ENCODE results near the gene MYBPHL. TPM values are rescaled to one million over a fixed set of nuclear protein-coding genes. Genes with fewer than 3 reads are reported as not detected.
A peak's percentile ranks its signal among the peaks of the same experiment; 100 is the strongest.

Gene MYBPHL
- total RNA-seq, 4 donors from 2014 or later: 3.1 TPM; not detected in 3

- intact Hi-C loops (cut with DNase I; ENCODE audit: low total_unique reads) (no loop called here), in situ Hi-C loops (cut with MboI; ENCODE audit: low sequenced_read_pairs in 4 of 4) (no loop called here)
- Histone ChIP-seq H3K36me3 (no peaks in the 10 kb centered on the region), H3K4me1 (peaks cover 25 to 26% of the 10 kb centered on the region in 2 donors), H3K4me3 (no peak overlapping the region), H3K27ac (no peak overlapping the region), H3K27me3 (no peaks in the 10 kb centered on the region), H3K9me3 (no peaks in the 10 kb centered on the region)
- no peak for ATAC-seq
- TF ChIP-seq CTCF (IDR thresholded peaks at IDR 0.05 in 4 of 5, conservative IDR thresholded peaks at IDR 0.05 in 1 of 5) (no peak), POLR2A (IDR thresholded peaks at IDR 0.05) (no peak)
- no peak for DNase-seq
Measured at GRCh38 chr1:109256085-109256484, 50.7 kb downstream of the MYBPHL start.

GRCh38 chr1:109255678-109256077 is 51.1 kb downstream of the MYBPHL start:
- H3K36me3 ChIP-seq: no peaks in the 10 kb centered on the region
- no peak for TF ChIP-seq POLR2A (IDR thresholded peaks at IDR 0.05)
- no peaks in the 10 kb centered on the region for H3K9me3 ChIP-seq
- in situ Hi-C loops (cut with MboI; ENCODE audit: low sequenced_read_pairs in 4 of 4) (no loop called here), intact Hi-C loops (cut with DNase I; ENCODE audit: low total_unique reads) (no loop called here)
- no peaks in the 10 kb centered on the region for H3K27me3 ChIP-seq
- peaks cover 25 to 26% of the 10 kb centered on the region in 2 donors for H3K4me1 ChIP-seq
- H3K27ac ChIP-seq: peak overlapping the region in 1 of 4 donors; percentile 79
- no peak overlapping the region for H3K4me3 ChIP-seq
- no peak for ATAC-seq
- no peak for DNase-seq

- ATAC-seq: no peak
- no peaks in the 10 kb centered on the region for H3K9me3 ChIP-seq
- peak overlapping the region in 3 of 4 donors; percentile 64 to 79 (median 77) for H3K27ac ChIP-seq
- in situ Hi-C loops (cut with MboI; ENCODE audit: low sequenced_read_pairs in 4 of 4) (no loop called here), intact Hi-C loops (cut with DNase I; ENCODE audit: low total_unique reads) (no loop called here)
- TF ChIP-seq CTCF (IDR thresholded peaks at IDR 0.05 in 4 of 5, conservative IDR thresholded peaks at IDR 0.05 in 1 of 5): no peak
- no peak for TF ChIP-seq POLR2A (IDR thresholded peaks at IDR 0.05)
- H3K36me3 ChIP-seq: no peaks in the 10 kb centered on the region
- no peaks in the 10 kb centered on the region for H3K27me3 ChIP-seq
- no peak for DNase-seq
- H3K4me3 ChIP-seq: peak overlapping the region in 1 of 4 donors; percentile 13
- peaks cover 25 to 30% of the 10 kb centered on the region in 2 donors for H3K4me1 ChIP-seq
Measured at GRCh38 chr1:109255097-109255651, 51.6 kb downstream of the MYBPHL start.

- Histone ChIP-seq H3K36me3 (no peaks in the 10 kb centered on the region), H3K27me3 (no peaks in the 10 kb centered on the region), H3K4me3 (no peak overlapping the region), H3K4me1 (peaks cover 25 to 31% of the 10 kb centered on the region in 2 donors), H3K9me3 (no peaks in the 10 kb centered on the region), H3K27ac (peak overlapping the region; percentile 35 to 79 (median 70))
- in situ Hi-C loops (cut with MboI; ENCODE audit: low sequenced_read_pairs in 4 of 4): no loop called here
- DNase-seq (no peak), ATAC-seq (no peak)
- intact Hi-C loops (cut with DNase I; ENCODE audit: low total_unique reads): no loop called here
- TF ChIP-seq POLR2A (IDR thresholded peaks at IDR 0.05) (no peak), CTCF (IDR thresholded peaks at IDR 0.05 in 4 of 5, conservative IDR thresholded peaks at IDR 0.05 in 1 of 5) (no peak)
Measured at GRCh38 chr1:109254621-109255096, 52.2 kb downstream of the MYBPHL start.

- ATAC-seq: no peak
- peaks cover 28 to 34% of the 10 kb centered on the region in 2 donors for H3K4me1 ChIP-seq
- H3K27ac ChIP-seq: peak overlapping the region; percentile 35 to 79 (median 70)
- no peaks in the 10 kb centered on the region for H3K9me3 ChIP-seq
- TF ChIP-seq CTCF (IDR thresholded peaks at IDR 0.05 in 4 of 5, conservative IDR thresholded peaks at IDR 0.05 in 1 of 5) (no peak), POLR2A (IDR thresholded peaks at IDR 0.05) (no peak)
- no peaks in the 10 kb centered on the region for H3K36me3 ChIP-seq
- no peak for DNase-seq
- peak overlapping the region in 1 of 4 donors; percentile 28 for H3K4me3 ChIP-seq
- in situ Hi-C loops (cut with MboI; ENCODE audit: low sequenced_read_pairs in 4 of 4) (no loop called here), intact Hi-C loops (cut with DNase I; ENCODE audit: low total_unique reads) (no loop called here)
- no peaks in the 10 kb centered on the region for H3K27me3 ChIP-seq
Measured at GRCh38 chr1:109253803-109254620, 52.8 kb downstream of the MYBPHL start.
